PC-9 (cell line): ENCODE results near the gene SLC37A4. TPM values are rescaled to one million over a fixed set of nuclear protein-coding genes. Genes with fewer than 3 reads are reported as not detected.
A peak's percentile ranks its signal among the peaks of the same experiment; 100 is the strongest.

Experiments
- BruUV-seq: library from RNA; stranded (reverse); fragments of 400-500 nt; replicated peaks from 2 replicates; lab custom pipeline; 2021; lab: Mats Ljungman, UMichigan
- CTCF ChIA-PET: fragments of 300-600 bp; sonication (Branson Sonifier 250); formaldehyde crosslinking; loops from one replicate; lab custom pipeline; 2022; ENCODE audit warnings: antibody characterized with exemption; lab: Charles Lee
- POLR2A ChIA-PET: fragments of 300-600 bp; sonication (Branson Sonifier 250); formaldehyde crosslinking; loops from one replicate; lab custom pipeline; 2022; ENCODE audit warnings: antibody characterized with exemption; ENCODE audit not compliant: unreplicated experiment; lab: Charles Lee
- DNase-seq, 2 experiments: peaks; one replicate each; pipeline versions ENCODE4 v3.0.0 to v3.0.0-alpha.2; 2015 to 2022; ENCODE audit warnings: mixed read lengths in 1 of 2
- H2AFZ ChIP-seq: fragments of 200-600 bp; sonication (generic); 2 replicates; pipeline ENCODE4 v1.8.1; 2017; ENCODE audit warnings: antibody characterized with exemption
- H3F3A ChIP-seq: fragments of 200-600 bp; sonication (generic); 2 replicates; pipeline ENCODE4 v1.8.1; 2017; ENCODE audit warnings: antibody characterized with exemption, mild to moderate bottlenecking, low read depth; ENCODE audit not compliant: insufficient read depth
- H3K27ac ChIP-seq: fragments of 200-600 bp; sonication (generic); 2 replicates; pipeline ENCODE4 v1.6.1; 2016; ENCODE audit warnings: mixed run types
- H3K27me3 ChIP-seq: fragments of 200-600 bp; sonication (generic); 2 replicates; pipeline ENCODE4 v1.6.1; 2016; ENCODE audit warnings: low read depth, mixed run types; ENCODE audit not compliant: insufficient read depth
- H3K36me3 ChIP-seq: fragments of 200-600 bp; sonication (generic); 2 replicates; pipeline ENCODE4 v1.6.1; 2016; ENCODE audit warnings: low read depth, mixed run types
- H3K4me1 ChIP-seq: fragments of 200-600 bp; sonication (generic); replicated peaks from 2 replicates; pipeline ENCODE4 v1.6.1; 2016; ENCODE audit warnings: mixed run types; ENCODE audit not compliant: insufficient read depth
- H3K4me2 ChIP-seq: fragments of 200-600 bp; sonication (generic); 2 replicates; pipeline ENCODE4 v1.6.1; 2017; ENCODE audit warnings: mixed run types
- H3K4me3 ChIP-seq: fragments of 200-600 bp; sonication (generic); 2 replicates; pipeline ENCODE4 v1.6.1; 2016; ENCODE audit warnings: mixed run types
- H3K79me2 ChIP-seq: fragments of 200-600 bp; sonication (generic); 2 replicates; pipeline ENCODE4 v1.6.1; 2017; ENCODE audit warnings: low read depth, mixed run types
- H3K9me2 ChIP-seq: fragments of 200-600 bp; sonication (generic); 2 replicates; pipeline ENCODE4 v1.8.1; 2017; ENCODE audit warnings: mild to moderate bottlenecking; ENCODE audit not compliant: insufficient read depth
- H3K9me3 ChIP-seq: fragments of 200-600 bp; sonication (generic); 2 replicates; pipeline ENCODE4 v1.8.1; 2016; ENCODE audit warnings: low read depth; ENCODE audit not compliant: insufficient read depth
- H4K20me1 ChIP-seq: fragments of 200-600 bp; sonication (generic); 2 replicates; pipeline ENCODE4 v1.8.1; 2017; ENCODE audit not compliant: insufficient read depth
- EZH2 ChIP-seq: fragments of 200-600 bp; sonication (generic); IDR thresholded peaks from 2 replicates; pipeline ENCODE4 v1.8.0; 2017; ENCODE audit warnings: antibody characterized with exemption, low read depth
- intact Hi-C: fragments of 100-400 bp; cut with micrococcal nuclease; formaldehyde crosslinking; loops from one replicate; pipeline ENCODE4 v1.10.0; 2022; ENCODE audit not compliant: unreplicated experiment
- total RNA-seq: library from RNA; stranded (reverse); gene quantifications from 2 replicates; pipeline ENCODE4 v1.2.3, GENCODE V29; 2021
- TF ChIP-seq, protein P1 (sequence below): fragments of 200-600 bp; sonication (generic); conservative IDR thresholded peaks from 2 replicates; pipeline ENCODE4 v1.6.1; 2017; ENCODE audit warnings: mixed run types, antibody characterized with exemption, mild to moderate bottlenecking, moderate library complexity

The SLC37A4 gene
- total RNA-seq, 1 experiment from 2014 or later = 24.3 TPM

DNA sequence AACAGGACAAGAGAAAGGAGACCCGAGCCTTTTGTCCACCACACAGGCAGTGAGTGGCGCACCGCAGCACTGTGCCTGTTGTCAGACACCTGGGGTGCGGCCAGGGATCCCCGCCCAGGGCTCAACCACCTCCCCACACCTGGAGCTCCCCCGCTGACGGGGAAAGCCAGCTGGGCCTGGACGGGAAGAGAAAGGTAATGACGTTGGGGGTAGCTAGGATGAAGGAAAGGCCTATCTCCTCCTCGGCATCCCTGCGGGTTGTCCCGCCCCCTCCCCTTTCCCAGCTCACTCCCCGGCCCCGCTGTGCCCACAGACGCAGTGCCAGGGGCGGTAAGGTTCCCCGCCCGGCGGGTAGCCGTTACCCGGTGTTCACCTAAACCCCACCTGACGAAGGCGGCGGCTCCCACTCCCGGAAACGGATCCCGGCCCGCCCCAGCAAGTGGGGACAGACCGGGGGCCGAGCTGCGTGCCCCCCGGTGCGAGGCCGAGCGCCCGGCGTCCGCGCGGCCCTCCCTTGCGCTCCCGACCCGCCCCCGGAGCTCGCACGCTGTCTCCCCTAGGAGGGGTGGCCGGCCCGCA lies 25.8 kb upstream of the SLC37A4 start:
- ChIA-PET POLR2A (interaction anchor here (0.6 kb wide), 4 partner anchors 33 to 190 kb away, joined by 3 to 5 read pairs (median 4); partner anchors contain the start of gene C2CD2L), CTCF (interaction anchor here (0.6 to 1.0 kb wide), 3 partner anchors 11 to 796 kb away, joined by 3 to 4 read pairs (median 3); partner anchors contain the start of gene VPS11)
- peak; percentile 49 to 61 for DNase-seq
- H3F3A ChIP-seq = peaks cover 17% of the 10 kb centered on the region; the same call in 1 of the 2 replicates
- no peak for TF ChIP-seq EZH2
- TF ChIP-seq, protein P1, sequence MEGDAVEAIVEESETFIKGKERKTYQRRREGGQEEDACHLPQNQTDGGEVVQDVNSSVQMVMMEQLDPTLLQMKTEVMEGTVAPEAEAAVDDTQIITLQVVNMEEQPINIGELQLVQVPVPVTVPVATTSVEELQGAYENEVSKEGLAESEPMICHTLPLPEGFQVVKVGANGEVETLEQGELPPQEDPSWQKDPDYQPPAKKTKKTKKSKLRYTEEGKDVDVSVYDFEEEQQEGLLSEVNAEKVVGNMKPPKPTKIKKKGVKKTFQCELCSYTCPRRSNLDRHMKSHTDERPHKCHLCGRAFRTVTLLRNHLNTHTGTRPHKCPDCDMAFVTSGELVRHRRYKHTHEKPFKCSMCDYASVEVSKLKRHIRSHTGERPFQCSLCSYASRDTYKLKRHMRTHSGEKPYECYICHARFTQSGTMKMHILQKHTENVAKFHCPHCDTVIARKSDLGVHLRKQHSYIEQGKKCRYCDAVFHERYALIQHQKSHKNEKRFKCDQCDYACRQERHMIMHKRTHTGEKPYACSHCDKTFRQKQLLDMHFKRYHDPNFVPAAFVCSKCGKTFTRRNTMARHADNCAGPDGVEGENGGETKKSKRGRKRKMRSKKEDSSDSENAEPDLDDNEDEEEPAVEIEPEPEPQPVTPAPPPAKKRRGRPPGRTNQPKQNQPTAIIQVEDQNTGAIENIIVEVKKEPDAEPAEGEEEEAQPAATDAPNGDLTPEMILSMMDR = peak; percentile 27; the same call in 1 of the 2 replicates
- peak overlapping the region; percentile 87 for H2AFZ ChIP-seq
- H3K27me3 ChIP-seq = no peaks in the 10 kb centered on the region
- no peaks in the 10 kb centered on the region for H3K9me3 ChIP-seq
- H3K79me2 ChIP-seq = peaks cover 31% of the 10 kb centered on the region
- H3K4me1 ChIP-seq = peaks cover 14% of the 10 kb centered on the region
- peak overlapping the region; percentile 90 for H3K4me3 ChIP-seq
- peak overlapping the region; percentile 98 for H3K4me2 ChIP-seq
- H3K36me3 ChIP-seq = peaks cover 34% of the 10 kb centered on the region
- intact Hi-C loops = loop anchor here (2.0 kb wide), 2 partner anchors 38 to 140 kb away; a partner anchor contains a TSS
- peak overlapping the region; percentile 95 for H3K27ac ChIP-seq
- BruUV-seq = no TSS peak
- H4K20me1 ChIP-seq = peaks cover 11% of the 10 kb centered on the region; the same call in 1 of the 2 replicates
- no peaks in the 10 kb centered on the region for H3K9me2 ChIP-seq

DNA sequence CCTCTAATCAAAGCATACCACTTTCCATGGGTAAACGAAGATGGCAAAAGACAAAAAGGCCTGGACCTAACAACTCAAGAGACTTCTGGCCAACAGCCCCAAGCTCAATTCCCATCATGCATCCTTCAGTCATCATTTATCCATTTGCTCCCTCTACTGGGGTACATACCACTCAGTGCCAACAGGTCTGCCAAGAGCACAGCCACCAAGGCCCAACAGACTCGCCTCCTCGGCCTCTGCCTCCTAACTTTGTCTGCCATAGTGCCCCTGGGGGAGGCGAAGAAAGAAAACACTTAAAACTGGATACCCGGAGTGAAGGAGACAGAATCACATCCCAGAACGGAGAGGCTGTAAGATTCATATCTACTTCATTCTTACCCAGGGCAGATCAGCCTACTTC lies 25.2 kb upstream of the SLC37A4 start:
- peak in 1 of 2 experiments; percentile 47 for DNase-seq
- peaks cover 11% of the 10 kb centered on the region; the same call in 1 of the 2 replicates for H4K20me1 ChIP-seq
- peak overlapping the region; percentile 90 for H3K4me3 ChIP-seq
- H3K9me2 ChIP-seq = no peaks in the 10 kb centered on the region
- peak overlapping the region; percentile 95 for H3K27ac ChIP-seq
- peaks cover 37% of the 10 kb centered on the region for H3K36me3 ChIP-seq
- H3K4me2 ChIP-seq = peak overlapping the region; percentile 98
- no peak overlapping the region for H2AFZ ChIP-seq
- peaks cover 31% of the 10 kb centered on the region for H3K79me2 ChIP-seq
- H3F3A ChIP-seq = peaks cover 17% of the 10 kb centered on the region; the same call in 1 of the 2 replicates
- ChIA-PET CTCF (interaction anchor here (0.5 to 1.0 kb wide), 5 partner anchors 11 to 795 kb away, joined by 3 to 4 read pairs (median 3); partner anchors contain the start of gene VPS11), POLR2A (interaction anchor here (0.6 to 0.8 kb wide), 3 partner anchors 28 to 268 kb away, joined by 5 to 9 read pairs (median 6); no protein-coding TSS in a partner anchor)
- H3K27me3 ChIP-seq = no peaks in the 10 kb centered on the region
- no TSS peak for BruUV-seq
- H3K4me1 ChIP-seq = peaks cover 14% of the 10 kb centered on the region
- no peaks in the 10 kb centered on the region for H3K9me3 ChIP-seq
- TF ChIP-seq EZH2 = no peak
- TF ChIP-seq, protein P1 = 0 out of 2 replicates have a peak, but pooled peaks have one; percentile 31
- intact Hi-C loops = loop anchor here (2.0 kb wide), 2 partner anchors 39 to 141 kb away; a partner anchor contains a TSS

DNA sequence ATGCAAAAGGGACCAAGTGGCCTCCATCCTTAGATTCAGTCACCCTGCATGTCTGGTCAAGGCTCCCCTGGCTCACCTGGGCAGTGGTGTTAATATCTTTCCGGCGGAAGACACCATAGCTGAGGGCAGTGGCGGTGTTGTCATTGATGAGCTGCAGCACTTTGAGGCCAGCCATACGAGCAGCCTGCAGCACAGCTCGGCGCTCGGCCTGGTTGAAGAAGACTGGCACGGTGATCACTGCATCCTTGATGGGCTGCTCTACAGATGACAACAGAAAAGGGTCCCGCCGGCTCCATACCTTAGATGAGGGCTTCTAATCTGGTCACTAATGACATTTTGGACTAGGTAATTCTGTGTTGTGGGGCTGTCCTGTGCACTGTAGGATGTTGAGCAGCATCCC lies 23.7 kb upstream of the SLC37A4 start:
- Histone ChIP-seq H3K4me1 (peaks cover 14% of the 10 kb centered on the region), H2AFZ (no peak overlapping the region), H3K4me2 (no peak overlapping the region), H3F3A (peaks cover 17% of the 10 kb centered on the region; the same call in 1 of the 2 replicates), H3K4me3 (no peak overlapping the region), H3K9me2 (no peaks in the 10 kb centered on the region), H3K27me3 (no peaks in the 10 kb centered on the region), H3K9me3 (no peaks in the 10 kb centered on the region), H3K79me2 (peaks cover 31% of the 10 kb centered on the region), H3K27ac (no peak overlapping the region), H4K20me1 (peaks cover 11% of the 10 kb centered on the region; the same call in 1 of the 2 replicates), H3K36me3 (peaks cover 43% of the 10 kb centered on the region)
- intact Hi-C loops = no loop called here
- TF ChIP-seq, protein P1 = no peak
- TF ChIP-seq EZH2 = no peak
- no TSS peak for BruUV-seq
- DNase-seq = no peak
- ChIA-PET CTCF (no interaction called here), POLR2A (no interaction called here)
